DMS153 treated with DMSO at 0.1 percent for 48 hours (cell line): Measurements from ENCODE around the gene TRAPPC11.

ENCODE experiments used
- DNase-seq: peaks from one replicate; lab custom pipeline; 2025; ENCODE audit not compliant: unreplicated experiment; lab: John Stamatoyannopoulos, UW

Gene TRAPPC11

GRCh38 chr4:183636923-183637322 lies 22.2 kb upstream of the TRAPPC11 start:
- DNase-seq: no peak

DNA sequence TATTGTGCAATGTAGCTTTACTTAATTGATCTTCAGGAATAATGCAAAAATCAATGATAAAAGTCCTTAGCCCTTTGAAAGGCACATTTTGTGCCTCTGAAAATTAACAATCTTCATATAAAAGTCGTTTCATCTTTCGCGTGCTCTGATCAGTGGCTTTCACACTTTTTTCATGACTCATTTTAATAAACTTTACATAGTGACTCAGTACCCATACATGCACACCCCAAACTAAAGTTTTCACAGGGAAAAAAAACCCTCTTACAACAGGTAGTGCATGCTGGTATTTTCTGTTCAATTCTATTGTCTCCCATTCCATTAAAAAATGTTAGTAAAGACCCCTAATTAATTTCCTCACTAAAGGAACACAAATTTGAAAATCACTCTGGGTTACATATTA lies 21.6 kb upstream of the TRAPPC11 start:
- DNase-seq: no peak

DNA sequence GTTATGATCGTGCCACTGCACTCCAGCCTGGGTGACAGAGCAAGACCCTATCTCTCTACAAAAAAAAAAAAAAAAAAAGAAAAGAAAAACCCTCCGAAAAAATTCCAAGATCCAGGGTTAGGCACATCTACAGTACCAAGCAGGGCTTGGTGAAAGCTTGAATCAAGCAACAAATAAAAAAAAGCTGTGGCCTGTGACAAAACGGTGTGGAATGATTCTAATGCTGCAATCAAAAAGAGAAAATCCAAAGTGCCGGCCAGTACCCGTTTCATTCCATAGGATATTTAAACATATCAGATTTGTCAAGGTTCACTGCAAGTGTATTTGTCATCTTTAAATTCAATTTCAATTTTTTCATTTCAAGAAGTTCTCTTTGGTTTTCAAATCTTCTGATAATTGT lies 20.7 kb upstream of the TRAPPC11 start:
- no peak for DNase-seq

- DNase-seq: no peak
Observed at GRCh38 chr4:183639291-183639690, 19.8 kb upstream of the TRAPPC11 start.

- no peak for DNase-seq
Observed at GRCh38 chr4:183645326-183645725, 13.8 kb upstream of the TRAPPC11 start.

DNA sequence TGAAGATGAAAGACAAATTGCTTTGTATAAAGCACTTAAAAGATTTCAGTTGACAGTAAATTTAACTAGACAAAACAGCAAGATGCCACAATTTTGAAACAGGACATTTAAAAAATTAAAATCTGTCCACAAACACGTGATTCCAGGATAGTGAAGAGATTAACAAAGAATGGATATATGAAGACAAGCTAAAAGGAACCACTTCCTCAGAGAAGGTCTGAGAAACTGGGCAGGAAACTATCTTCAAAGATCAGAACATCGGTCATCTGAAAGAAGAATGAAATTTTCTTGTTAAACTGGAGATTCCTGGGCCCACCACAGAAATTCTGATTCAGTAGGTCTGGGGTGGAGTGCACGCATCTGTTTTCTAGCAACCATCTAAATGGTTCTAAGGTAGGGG lies 1.5 kb upstream of the TRAPPC11 start:
- no peak for DNase-seq

DNA sequence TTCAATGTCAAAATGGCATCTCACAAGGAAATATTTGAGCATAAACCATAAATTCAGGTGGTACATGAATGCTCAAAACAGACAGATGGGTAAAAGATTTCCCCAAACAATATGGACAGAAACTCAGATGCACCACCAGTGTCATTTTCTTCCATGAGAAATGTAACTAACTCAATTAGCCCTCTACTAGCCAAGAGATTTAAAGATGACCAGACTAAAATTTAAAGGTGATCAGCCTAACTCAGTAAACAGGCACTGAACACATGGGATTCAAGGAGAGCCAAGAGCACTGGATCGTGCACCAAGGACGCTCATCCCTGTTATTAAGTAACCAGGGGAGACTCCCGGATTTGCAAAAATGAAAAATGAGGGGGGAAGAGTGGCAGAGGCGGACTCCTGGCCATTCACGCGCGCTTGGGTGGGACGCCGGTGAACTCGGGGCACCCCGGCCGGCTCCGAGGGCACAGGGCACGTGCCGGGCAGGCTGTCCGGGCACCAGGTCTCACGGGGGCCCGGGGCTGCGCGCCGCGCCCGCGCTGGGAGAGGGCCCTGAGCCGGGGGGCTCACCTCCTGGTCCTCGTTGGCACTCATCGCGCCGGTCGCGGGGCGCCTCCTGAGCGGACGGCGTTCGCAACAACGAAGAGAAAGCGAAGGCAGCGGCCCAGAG lies 598 bp upstream of the TRAPPC11 start:
- DNase-seq: no peak

- DNase-seq: no peak
Observed at GRCh38 chr4:183659872-183660242, 764 bp downstream of the TRAPPC11 start.

DNA sequence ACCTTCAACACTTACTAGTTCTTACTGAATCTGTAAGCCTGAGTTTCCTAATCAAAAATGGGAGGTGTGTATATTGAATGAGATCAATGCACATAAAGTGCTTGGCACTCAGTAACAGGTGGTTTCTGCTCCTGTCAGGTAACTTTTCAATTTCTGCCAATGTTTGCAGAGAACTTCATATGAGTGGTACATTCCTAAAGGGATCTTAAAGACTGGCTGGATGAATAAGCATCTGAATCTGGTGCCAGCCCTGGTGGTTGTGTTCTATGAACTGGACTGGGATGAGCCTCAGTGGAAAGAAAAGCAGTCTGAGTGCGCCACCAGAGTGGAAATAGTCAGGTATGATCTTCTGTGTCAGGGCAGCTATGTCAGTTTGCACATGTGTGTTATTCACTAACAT lies 7.0 kb downstream of the TRAPPC11 start:
- DNase-seq: no peak

DNA sequence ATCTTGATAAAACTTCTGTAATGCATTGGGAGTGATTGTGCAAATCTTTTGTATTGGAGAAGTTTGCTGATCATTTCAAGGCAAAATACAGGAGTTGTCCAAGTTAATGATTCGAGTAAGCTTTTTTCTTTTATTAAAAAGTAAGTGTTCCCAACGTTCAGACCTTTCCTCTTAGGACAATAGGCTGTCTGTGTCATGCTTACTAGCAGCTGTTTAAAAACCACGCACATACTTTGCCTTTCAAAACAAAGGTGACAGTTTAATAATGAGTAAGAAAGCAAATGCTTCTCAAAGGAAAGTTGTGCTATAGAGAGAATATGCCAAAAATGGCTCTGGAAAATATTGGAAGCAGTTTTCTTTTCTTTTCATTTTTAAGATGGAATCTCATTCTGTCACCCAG lies 11.2 kb downstream of the TRAPPC11 start:
- no peak for DNase-seq

DNA sequence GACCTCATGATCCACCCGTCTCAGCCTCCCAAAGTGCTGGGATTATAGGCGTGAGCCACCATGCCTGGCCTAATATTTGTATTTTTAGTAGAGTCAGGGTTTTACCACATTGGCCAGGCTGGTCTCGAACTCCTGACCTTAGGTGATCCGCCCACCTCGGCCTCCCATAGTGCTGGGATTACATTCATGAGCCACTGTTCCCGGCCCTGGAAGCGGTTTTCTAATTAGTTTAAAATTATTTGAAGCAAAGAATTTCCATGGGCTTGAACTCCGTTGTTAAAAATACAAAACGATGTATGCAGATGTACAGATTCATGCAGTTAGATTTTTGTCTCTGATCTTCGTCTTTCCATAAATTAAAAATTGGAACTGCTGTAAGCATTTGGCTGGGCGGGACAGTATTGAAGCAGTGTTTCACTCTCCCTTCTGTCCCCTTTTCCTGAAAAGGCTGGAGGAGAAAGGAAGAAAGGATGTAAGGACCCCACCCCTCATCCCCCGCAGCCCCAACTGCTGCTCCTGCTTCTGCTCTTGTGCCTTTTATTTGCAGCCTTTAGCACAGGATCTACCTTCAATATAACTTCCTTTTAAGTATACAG lies 12.0 kb downstream of the TRAPPC11 start:
- DNase-seq: no peak

DNA sequence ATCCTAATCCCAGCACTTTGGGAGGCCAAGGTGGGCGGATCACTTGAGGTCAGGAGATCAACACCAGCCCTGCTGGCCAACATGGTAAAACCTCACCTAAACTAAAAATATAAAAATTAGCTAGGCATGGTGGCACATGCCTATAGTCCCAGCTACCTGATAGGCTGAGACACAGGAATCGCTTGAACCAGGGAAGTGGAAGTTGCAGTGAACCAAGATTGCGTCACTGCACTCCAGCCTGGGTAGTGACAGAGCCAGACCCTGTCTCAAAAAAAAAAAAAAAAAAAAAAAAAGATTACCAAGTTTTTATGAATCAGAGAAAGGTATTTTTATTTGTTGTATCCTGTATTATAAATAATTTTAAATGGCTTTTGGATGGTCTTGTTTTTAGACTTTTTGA lies 15.1 kb downstream of the TRAPPC11 start:
- DNase-seq: no peak

DNA sequence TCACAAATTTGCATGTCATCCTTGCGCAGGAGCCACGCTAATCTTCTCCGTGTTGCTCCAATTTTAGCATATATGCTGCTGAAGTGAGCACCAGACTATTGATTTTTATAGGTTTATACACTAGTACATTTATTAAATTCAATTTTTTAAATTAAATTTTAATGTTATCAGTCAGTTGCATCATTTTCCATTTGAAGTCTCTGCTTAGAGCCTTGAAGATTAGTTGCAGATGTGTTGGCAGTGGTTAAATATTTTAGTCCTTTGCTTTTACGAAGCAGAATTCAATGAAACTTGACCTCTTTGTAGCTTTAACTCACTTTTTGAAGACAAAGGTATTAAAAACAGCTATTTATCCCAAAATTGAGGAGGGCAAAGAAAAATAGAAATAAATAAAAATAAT lies 16.5 kb downstream of the TRAPPC11 start:
- no peak for DNase-seq

GRCh38 chr4:183681119-183681518 lies 22.0 kb downstream of the TRAPPC11 start:
- DNase-seq: no peak

- DNase-seq: no peak
Observed at GRCh38 chr4:183686461-183686860, 27.4 kb downstream of the TRAPPC11 start.

DNA sequence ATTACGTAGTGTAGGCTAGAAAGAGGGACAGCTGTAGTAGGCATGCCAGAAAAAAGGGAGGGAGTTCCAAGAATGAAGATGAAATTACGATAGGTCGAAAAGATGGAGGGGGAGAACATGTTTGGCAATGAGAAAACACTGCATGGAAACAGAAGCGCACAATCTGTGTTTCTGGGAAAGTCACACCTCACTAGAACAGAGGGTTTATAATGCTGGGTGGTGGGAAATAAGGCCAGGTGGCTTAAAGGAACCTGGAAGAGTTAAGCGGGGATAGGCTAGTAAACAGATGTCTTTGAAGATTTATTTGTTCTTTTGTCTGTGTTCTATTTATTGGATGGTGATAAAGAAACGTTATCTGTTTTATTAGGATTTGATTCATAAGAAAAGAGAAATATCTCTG lies 29.1 kb downstream of the TRAPPC11 start:
- no peak for DNase-seq

DNA sequence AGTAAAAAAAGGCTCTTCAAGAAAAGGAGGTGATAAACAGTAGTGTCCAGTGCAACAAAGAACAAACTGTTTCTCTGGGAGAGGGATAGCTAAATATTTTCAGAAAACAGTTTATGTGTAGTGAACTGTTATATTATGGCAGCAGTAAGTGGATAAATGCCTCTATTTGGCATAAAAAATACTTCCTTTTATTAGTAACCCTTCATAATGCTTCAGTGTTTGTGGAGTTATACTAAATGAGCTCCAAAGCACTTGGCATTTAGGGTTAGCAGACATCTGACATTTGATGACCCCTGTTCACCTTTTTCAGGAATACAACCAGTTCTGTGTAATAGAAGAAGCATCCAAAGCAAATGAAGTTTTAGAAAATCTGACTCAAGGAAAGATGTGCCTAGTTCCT lies 31.9 kb downstream of the TRAPPC11 start:
- no peak for DNase-seq

- no peak for DNase-seq
Observed at GRCh38 chr4:183691897-183692296, 32.8 kb downstream of the TRAPPC11 start.

DNA sequence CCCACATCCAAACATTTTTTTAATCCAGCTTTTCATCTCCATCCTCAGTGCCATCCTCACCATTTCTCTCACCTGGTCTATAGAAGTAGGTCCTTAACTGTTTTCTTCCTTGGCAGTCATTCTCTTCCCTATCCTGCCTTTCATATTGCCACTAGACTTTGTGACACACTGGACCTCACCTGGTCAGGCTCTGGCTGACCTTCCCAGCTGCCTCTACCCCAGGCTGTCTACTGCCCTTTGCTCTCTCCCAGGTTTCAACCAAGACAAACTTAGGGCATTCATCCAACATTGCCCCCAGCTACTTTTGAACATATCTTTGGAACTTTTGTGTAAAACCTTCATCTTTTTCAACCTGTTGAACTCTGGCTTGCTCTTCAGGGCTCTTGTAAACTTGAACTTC lies 39.8 kb downstream of the TRAPPC11 start:
- no peak for DNase-seq

- no peak for DNase-seq
Observed at GRCh38 chr4:183700407-183700806, 41.3 kb downstream of the TRAPPC11 start.

- DNase-seq: no peak
Observed at GRCh38 chr4:183702492-183702891, 43.4 kb downstream of the TRAPPC11 start.

- DNase-seq: no peak
Observed at GRCh38 chr4:183714626-183715025, 55.5 kb downstream of the TRAPPC11 start.

DNA sequence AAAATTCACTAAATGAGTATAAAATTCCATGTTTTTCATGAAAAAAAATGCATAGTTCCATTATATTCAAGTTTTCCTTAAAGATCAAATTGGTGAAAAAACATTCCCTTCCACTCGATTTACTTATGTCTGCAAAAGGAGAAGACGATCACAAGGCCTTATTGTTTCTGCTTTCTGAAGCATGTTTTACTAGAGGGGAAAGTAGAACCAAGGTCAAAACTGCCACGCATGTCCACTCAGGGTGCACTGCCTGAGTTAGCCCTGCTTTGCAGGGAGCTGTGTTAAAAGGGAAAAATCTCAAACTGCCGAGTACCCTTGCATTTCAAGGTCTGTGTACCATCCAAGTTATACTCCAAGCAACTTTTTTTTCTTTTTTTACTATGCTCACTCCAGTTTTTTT lies 57.2 kb downstream of the TRAPPC11 start:
- DNase-seq: no peak
